ENCODE data around the gene MED7. TPM values are rescaled to one million over a fixed set of nuclear protein-coding genes. Genes with fewer than 3 reads are reported as not detected.

Gene MED7
- total and polyA plus RNA-seq, 10 of the 15 experiments (the other 5 are each of a cell fraction or from before 2014, with no cell fraction given): 9.3 to 47.7 (median 22.7) TPM

GRCh38 chr5:157148734-157149615, 6.3 kb upstream of the MED7 start (continued):
- peak; percentile 86 for TF ChIP-seq CBFB (IDR thresholded peaks at IDR 0.05; ENCODE audit: low read depth)
- TF ChIP-seq FOS (IDR thresholded peaks at IDR 0.05; ENCODE audit: borderline replicate concordance, extremely low read depth, insufficient read length): no peak
- no peak for TF ChIP-seq POLR2A (IDR thresholded peaks at IDR 0.05; ENCODE audit: low read depth, low read length)
- TF ChIP-seq TCF3 (IDR thresholded peaks at IDR 0.05; ENCODE audit: borderline replicate concordance, insufficient read depth, low read depth, low read length): no peak
- peak; percentile 99 for TF ChIP-seq RAD21 (IDR thresholded peaks at IDR 0.05; ENCODE audit: insufficient read depth, low read depth, low read length)
- no peak for TF ChIP-seq SP1 (IDR thresholded peaks at IDR 0.05; ENCODE audit: low read depth, low read length)
- TF ChIP-seq RB1 (IDR thresholded peaks at IDR 0.05; ENCODE audit: borderline replicate concordance): no peak
- no peak for TF ChIP-seq ZNF622 (IDR thresholded peaks at IDR 0.05)
- TF ChIP-seq TARDBP (IDR thresholded peaks at IDR 0.05; ENCODE audit: borderline replicate concordance): 0 out of 2 replicates have a peak, but pooled peaks have one; percentile 49
- no peak for TF ChIP-seq USF1 (IDR thresholded peaks at IDR 0.05; ENCODE audit: borderline replicate concordance, extremely low read length, insufficient read depth, low read depth, low read length)
- no peak for TF ChIP-seq CHD1 (IDR thresholded peaks at IDR 0.05; ENCODE audit: low read depth, low read length)
- no peak for TF ChIP-seq ASH2L (IDR thresholded peaks at IDR 0.05; ENCODE audit: borderline replicate concordance, low read depth)
- no peak for TF ChIP-seq EGR1 (IDR thresholded peaks at IDR 0.05; ENCODE audit: borderline replicate concordance in 1 of 2, low read depth in 2 of 2, low read length in 2 of 2)
- peak; percentile 50 for TF ChIP-seq MXI1 (IDR thresholded peaks at IDR 0.05; ENCODE audit: low read depth, low read length)
- TF ChIP-seq E4F1 (IDR thresholded peaks at IDR 0.05; ENCODE audit: borderline replicate concordance, partially characterized antibody): no peak
- TF ChIP-seq IRF4 (IDR thresholded peaks at IDR 0.05; ENCODE audit: low read depth, low read length): peak; percentile 55; the same call in 1 of the 2 replicates
- TF ChIP-seq NR2C1 (IDR thresholded peaks at IDR 0.05): no peak
- no peak for TF ChIP-seq POLR2AphosphoS2 (IDR thresholded peaks at IDR 0.05; ENCODE audit: low read depth, low read length)
- no peak for TF ChIP-seq SRF (IDR thresholded peaks at IDR 0.05; ENCODE audit: low read depth in 2 of 2, low read length in 2 of 2)

Data from GM12878 (cell line).